Measurements from ENCODE around the gene ABCB6.

DNA sequence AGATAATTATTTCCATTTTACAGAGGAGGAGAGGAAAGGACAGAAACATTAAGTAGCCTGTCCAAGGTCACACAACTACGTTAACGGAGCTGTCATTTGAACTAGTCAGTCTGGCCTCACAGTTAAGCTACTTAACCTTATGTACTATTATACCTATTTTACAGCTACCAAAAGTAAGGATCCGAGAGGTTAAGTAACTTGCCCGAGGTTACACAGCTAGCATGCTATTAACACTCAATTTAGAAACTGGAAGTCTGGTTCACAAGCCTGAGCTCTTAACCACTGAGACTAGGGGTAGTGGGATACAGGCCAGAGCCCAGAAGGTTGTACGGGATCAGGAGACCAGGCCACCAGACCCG, 26.0 kb upstream of the ABCB6 start:
- TF ChIP-seq CTCF (conservative IDR thresholded peaks at IDR 0.05 in 1 of 2, IDR thresholded peaks at IDR 0.05 in 1 of 2; ENCODE audit: low read depth in 1 of 2, low read length in 2 of 2) (no peak), EZH2 (IDR thresholded peaks at IDR 0.05; ENCODE audit: low read length, missing control alignments) (no peak)

Data from fibroblast of lung (primary cell).